Tibial nerve (tissue), 3 donors: ENCODE results near the gene ACSM5.
"Not testable (repeated sequence)": the region's sequence is repeated elsewhere in the genome, so short reads cannot be mapped to it uniquely, and the experiment has no call there.

Experiments
- POLR2A ChIP-seq, 2 donors: fragments of 450-650 bp; IDR thresholded peaks; one replicate each; pipeline ENCODE4 v1.6.1; 2017; ENCODE audit warnings: antibody characterized with exemption in 2 of 2, mild to moderate bottlenecking in 2 of 2, moderate library complexity in 2 of 2
- TF ChIP-seq, protein P1 (sequence below), 5 experiments: fragments of 200-600 bp in 3 of 5; fragments of 450-650 bp in 2 of 5; sonication (generic) in 3 of 5; IDR thresholded peaks; one replicate each; pipeline ENCODE4 v1.5.1; 2016 to 2019; ENCODE audit warnings: antibody characterized with exemption in 5 of 5, mild to moderate bottlenecking in 3 of 5, moderate library complexity in 2 of 5

DNA sequence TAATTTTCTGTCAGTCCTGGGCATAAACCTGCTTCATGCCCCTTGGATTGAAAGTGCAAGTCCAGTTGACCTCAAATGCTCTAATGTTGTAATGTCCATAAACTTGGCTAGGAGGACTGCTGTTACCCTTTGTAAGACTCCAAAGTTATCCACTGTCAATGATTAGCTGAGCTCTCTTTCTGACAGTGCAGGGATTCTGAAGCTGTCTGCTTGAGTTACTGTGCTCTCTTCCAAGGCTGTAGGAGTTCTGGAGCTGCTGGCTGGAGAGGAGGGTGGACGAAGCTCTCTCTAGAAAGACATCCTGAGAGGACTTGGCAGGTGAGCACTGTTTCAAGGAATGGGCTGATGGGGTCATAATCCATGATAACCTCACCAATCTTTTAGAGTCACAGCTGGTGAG, 42.0 kb downstream of the ACSM5 start, which contains the start of gene ACSM2A:
- TF ChIP-seq, protein P1, sequence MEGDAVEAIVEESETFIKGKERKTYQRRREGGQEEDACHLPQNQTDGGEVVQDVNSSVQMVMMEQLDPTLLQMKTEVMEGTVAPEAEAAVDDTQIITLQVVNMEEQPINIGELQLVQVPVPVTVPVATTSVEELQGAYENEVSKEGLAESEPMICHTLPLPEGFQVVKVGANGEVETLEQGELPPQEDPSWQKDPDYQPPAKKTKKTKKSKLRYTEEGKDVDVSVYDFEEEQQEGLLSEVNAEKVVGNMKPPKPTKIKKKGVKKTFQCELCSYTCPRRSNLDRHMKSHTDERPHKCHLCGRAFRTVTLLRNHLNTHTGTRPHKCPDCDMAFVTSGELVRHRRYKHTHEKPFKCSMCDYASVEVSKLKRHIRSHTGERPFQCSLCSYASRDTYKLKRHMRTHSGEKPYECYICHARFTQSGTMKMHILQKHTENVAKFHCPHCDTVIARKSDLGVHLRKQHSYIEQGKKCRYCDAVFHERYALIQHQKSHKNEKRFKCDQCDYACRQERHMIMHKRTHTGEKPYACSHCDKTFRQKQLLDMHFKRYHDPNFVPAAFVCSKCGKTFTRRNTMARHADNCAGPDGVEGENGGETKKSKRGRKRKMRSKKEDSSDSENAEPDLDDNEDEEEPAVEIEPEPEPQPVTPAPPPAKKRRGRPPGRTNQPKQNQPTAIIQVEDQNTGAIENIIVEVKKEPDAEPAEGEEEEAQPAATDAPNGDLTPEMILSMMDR (IDR thresholded peaks at IDR 0.05) = not testable (repeated sequence)
- TF ChIP-seq POLR2A (IDR thresholded peaks at IDR 0.05) = not testable (repeated sequence)
